GM18508 (cell line): Measurements from ENCODE around the gene HEATR5B.
"Not testable (repeated sequence)": the region's sequence is repeated elsewhere in the genome, so short reads cannot be mapped to it uniquely, and the experiment has no call there.

ENCODE experiments used
- ATAC-seq: cut with Tn5 transposase; IDR thresholded peaks from one replicate; pipeline ENCODE4 v1.9.1; 2021; ENCODE audit warnings: moderate number of reproducible peaks; ENCODE audit not compliant: insufficient read depth, unreplicated experiment

The HEATR5B gene

DNA sequence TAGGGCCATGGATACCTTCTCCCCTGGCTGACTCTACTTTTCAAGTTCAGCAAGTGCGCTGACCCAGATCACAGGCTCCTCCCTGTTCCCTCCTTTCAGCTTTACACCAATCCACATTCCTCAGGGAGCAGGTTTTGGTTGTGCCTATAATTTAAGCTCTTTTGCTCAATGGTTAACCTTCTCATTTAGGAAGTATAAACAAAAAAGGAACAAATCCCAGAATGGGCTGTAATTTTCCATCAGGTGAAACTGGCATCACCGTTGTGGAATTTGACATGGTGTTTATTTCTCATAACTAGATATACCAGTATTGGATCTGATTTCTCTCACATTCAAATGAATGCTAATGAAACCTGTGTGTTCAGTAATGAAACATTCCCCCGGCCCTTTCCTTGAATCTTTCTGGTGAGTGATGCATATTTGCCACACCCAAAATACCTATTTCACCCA, 131.4 kb downstream of the HEATR5B start:
- ATAC-seq, result no peak

DNA sequence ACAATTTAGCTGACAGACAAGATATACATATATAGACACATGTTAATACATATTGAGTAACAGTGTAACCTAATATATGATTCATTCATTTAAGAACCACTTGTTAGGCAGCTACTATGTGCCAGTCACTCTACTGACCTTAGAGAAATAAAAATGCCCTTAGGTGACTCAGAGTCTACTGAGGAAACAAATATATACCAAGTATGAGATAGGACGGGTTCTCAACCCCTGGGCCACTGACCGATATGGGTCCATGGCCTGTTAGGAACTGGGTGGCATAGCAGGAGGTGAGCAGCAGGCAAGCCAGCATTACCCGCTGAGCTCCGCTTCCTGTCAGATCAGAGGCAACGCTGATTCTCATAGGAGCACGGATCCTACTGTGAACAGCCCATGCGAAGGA, 132.6 kb downstream of the HEATR5B start:
- ATAC-seq, result no peak

DNA sequence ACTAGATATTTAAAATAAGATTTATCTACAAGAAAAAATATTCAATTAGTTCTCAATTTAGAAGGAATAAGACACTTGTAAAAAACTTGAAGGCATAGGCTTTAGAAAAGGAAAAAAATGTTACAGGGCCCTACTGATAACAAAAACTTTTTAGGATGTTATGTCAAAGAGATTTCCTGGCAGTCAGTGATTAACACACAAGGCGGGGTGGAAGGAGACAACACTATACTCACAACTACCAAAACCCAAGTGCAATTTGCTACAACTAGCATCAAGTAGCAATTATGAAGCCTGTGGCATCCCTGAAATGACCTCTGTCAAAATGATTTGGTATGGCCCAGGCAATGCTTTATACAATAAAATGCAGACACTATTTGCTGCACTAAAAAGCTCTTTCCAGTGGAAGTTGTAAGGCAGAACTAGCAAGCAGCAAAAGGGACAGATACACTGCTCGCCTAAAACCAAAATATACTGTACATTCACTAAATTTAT, 133.1 kb downstream of the HEATR5B start:
- no peak for ATAC-seq

DNA sequence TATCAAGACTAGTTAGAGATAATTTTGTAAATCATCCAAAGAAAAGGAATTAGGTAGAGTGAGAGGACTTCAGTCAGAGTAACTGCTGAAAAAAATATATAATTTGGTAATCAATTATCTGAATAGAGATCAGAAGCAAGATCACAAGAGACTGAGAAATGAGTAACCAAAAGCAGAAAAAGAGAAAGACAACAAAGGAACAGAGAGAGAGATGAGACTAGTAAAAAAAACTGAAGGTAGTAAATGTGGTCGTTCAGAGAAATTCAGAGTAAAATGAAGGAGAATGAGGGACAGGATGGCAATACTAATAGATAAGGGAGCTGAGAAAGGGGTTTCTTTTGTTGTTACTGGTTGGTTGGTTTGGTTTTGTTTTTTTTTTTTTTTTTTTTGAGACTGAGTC, 134.3 kb downstream of the HEATR5B start:
- no peak for ATAC-seq

DNA sequence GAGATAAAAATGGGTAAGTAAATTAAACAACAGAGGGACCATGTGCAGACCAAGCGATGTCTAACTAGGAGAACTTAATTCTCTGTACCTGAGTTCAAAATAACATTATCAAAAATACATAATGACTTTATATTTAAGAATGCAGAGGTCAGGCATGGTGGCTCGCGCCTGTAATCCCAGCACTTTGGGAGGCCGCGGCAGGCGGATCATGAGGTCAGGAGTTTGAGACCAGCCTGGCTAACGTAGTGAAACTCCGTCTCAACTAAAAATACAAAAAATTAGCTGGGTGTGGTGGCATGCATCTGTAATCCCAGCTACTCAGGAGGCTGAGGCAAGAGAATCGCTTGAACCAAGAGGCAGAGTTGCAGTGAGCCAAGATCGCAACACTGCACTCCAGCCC, 138.9 kb downstream of the HEATR5B start:
- ATAC-seq, result not testable (repeated sequence)

DNA sequence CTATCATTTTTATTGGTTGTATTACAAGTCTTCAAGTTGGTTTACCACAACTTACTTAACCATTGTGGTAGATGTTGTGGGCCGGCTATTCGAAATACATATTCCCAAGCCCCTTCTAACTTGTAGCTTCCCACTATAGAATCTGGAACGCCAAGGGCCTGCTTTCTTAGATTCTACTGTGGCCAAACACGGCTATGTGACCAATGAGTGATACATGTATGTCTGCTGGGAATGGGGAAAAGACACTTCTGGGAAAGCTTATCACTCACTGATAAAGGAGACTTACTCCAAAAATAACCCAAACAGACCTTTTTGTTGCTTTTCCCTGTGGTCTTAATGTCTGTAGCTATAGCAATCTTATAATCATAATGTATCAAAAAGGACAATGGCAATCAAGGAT, 142.3 kb downstream of the HEATR5B start:
- ATAC-seq, result no peak

DNA sequence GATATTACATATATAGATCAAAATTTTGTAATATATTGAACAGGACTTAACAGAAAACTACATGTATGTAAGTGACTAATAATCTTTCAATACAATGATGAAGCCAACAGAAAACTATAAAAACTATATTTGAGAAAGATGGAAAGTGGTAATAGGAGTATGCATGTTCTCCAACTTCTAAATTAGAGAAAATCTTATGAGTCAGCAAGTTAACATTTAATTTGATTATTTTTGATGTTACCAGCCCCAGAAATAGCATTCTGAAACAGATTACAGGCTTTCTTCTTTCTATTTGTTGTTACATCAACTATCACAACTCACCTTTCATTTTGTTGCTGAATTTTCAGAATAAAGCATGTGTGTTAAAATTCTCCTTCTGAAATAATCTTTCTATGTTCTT, 147.6 kb downstream of the HEATR5B start:
- not testable (repeated sequence) for ATAC-seq

DNA sequence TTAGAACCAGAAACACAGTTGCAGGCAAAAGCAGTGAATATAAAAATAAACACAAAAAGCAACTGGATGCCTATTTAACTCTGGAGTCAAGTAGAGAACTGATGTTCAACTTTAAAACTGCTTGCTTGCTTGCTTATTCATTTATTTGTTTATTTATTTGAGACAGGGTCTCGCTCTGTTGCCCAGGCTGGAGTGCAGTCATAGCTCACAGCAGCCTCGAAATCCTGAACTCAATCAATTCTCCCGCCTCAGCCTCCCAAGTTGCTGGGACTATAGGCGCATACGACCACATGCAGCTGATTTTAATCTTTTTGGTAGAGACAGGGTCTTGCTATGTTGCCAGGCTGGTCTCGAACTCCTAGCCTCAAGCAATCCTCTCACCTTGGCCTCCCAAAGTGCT, 152.5 kb downstream of the HEATR5B start:
- not testable (repeated sequence) for ATAC-seq
